ENCODE results near the gene ARIH2.

DNA sequence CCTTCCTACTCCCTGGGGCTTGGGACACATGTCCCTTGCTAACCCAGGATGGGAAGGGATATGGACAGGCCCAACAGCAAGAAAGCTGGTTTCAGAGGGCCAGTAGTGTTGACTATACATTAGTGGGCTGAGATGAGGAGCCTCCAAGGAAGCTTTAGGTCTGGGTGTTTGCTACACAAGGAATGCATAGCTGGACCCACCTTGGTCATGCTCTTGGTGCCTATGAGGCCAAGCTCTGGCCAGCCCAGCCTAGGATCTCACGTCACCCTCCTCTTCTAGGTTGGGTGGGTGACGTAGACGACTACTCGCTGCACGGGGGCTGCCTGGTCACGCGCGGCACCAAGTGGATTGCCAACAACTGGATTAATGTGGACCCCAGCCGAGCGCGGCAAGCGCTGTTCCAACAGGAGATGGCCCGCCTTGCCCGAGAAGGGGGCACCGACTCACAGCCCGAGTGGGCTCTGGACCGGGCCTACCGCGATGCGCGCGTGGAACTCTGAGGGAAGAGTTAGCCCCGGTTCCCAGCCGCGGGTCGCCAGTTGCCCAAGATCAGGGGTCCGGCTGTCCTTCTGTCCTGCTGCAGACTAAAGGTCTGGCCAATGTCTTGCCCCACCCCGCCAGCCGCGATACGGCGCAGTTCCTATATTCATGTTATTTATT, 87.9 kb downstream of the ARIH2 start:
- TF ChIP-seq EZH2phosphoT487 (conservative IDR thresholded peaks at IDR 0.05; ENCODE audit: low read length): no peak
- TF ChIP-seq, protein P1, sequence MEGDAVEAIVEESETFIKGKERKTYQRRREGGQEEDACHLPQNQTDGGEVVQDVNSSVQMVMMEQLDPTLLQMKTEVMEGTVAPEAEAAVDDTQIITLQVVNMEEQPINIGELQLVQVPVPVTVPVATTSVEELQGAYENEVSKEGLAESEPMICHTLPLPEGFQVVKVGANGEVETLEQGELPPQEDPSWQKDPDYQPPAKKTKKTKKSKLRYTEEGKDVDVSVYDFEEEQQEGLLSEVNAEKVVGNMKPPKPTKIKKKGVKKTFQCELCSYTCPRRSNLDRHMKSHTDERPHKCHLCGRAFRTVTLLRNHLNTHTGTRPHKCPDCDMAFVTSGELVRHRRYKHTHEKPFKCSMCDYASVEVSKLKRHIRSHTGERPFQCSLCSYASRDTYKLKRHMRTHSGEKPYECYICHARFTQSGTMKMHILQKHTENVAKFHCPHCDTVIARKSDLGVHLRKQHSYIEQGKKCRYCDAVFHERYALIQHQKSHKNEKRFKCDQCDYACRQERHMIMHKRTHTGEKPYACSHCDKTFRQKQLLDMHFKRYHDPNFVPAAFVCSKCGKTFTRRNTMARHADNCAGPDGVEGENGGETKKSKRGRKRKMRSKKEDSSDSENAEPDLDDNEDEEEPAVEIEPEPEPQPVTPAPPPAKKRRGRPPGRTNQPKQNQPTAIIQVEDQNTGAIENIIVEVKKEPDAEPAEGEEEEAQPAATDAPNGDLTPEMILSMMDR (IDR thresholded peaks at IDR 0.05; ENCODE audit: insufficient read depth, low read length, poor library complexity, severe bottlenecking): no peak
